Ovary (tissue), 9 donors: ENCODE data around the gene ERRFI1. TPM values are rescaled to one million over a fixed set of nuclear protein-coding genes. Genes with fewer than 3 reads are reported as not detected.

ENCODE experiments used
- DNase-seq, 5 donors: peaks; one replicate each; pipeline ENCODE4 v3.0.0-alpha.2; 2019 to 2020
- H3K27ac ChIP-seq, 2 donors: fragments of 200-600 bp; one replicate each; pipeline versions ENCODE4 v1.5.1 to v1.8.0; 2019 to 2022
- H3K27me3 ChIP-seq: fragments of 200-600 bp; one replicate; pipeline ENCODE4 v1.8.0; 2022
- H3K36me3 ChIP-seq: fragments of 200-600 bp; sonication (generic); one replicate; pipeline ENCODE4 v1.5.1; 2019
- H3K4me1 ChIP-seq: one replicate; pipeline ENCODE4 v1.8.1; 2013; ENCODE audit warnings: mild to moderate bottlenecking, moderate library complexity; ENCODE audit not compliant: insufficient read depth
- H3K4me3 ChIP-seq: fragments of 200-600 bp; sonication (generic); one replicate; pipeline ENCODE4 v1.5.1; 2017
- H3K9me3 ChIP-seq, 2 donors: fragments of 200-600 bp in 1 of 2; sonication (generic) in 1 of 2; one replicate each; pipeline versions ENCODE4 v1.5.1 to v1.8.1; 2013 to 2019; ENCODE audit warnings: mild to moderate bottlenecking in 1 of 2, moderate library complexity in 1 of 2
- CTCF ChIP-seq, 3 donors: fragments of 450-650 bp in 2 of 3; fragments of 200-600 bp in 1 of 3; IDR thresholded peaks; one replicate each; pipeline versions ENCODE4 v1.5.1 to v1.8.0; 2016 to 2022; ENCODE audit warnings: antibody characterized with exemption in 3 of 3, mild to moderate bottlenecking in 1 of 3
- EP300 ChIP-seq: sonication (generic); formaldehyde crosslinking; IDR thresholded peaks from one replicate; pipeline ENCODE4 v1.6.1; 2017; ENCODE audit warnings: antibody characterized with exemption
- POLR2A ChIP-seq: fragments of 450-650 bp; IDR thresholded peaks from one replicate; pipeline ENCODE4 v1.6.1; 2017; ENCODE audit warnings: antibody characterized with exemption, mild to moderate bottlenecking, moderate library complexity
- WGBS, 3 donors: extraction: QIAGEN DNeasy Blood & Tissue Kit in 1 of 3; methylation state at CpG; one replicate each; pipeline versions ENCODE4 v1.1.5 to v1.1.7; 2013 to 2017; 5-methylcytosine and 5-hydroxymethylcytosine counted together
- intact Hi-C, 4 donors: fragments of 100-400 bp; cut with DNase I; formaldehyde crosslinking; loops; one replicate each; pipeline versions ENCODE4 v1.11.0 to v1.15.1; 2022 to 2023
- polyA plus RNA-seq, 2 donors: library from polyadenylated mRNA; stranded (reverse); fragments of 200-250 nt in 1 of 2; fragments of 350-450 nt in 1 of 2; fragmentation: Illumina TruSeq in 1 of 2; extraction: RNeasy Lipid Tissue Mini Kit (QIAGEN cat#74804) in 1 of 2; gene quantifications; one replicate each; pipeline ENCODE4 v1.2.3, GENCODE V29; 2013 to 2014
- total RNA-seq, 7 donors: library from RNA; depleted of rRNA in 2 of 7; stranded (reverse); fragments of >200 nt in 2 of 7; fragmentation: NEBNext Ultra II Directional in 3 of 7; extraction: Animal tissue kit (Norgen Biotek cat#: 25700) in 3 of 7; gene quantifications; one replicate each; pipeline versions ENCODE4 v1.1.0 to v1.2.4, GENCODE V29; 2016 to 2023
- donor health status: DM: no; HTN: no; CAD: no; lungs with moderate emphysema.
- donor health status: DM: no; HTN: no; CAD: no.
- donor health status: Bipolar disorder and iron deficiency.
- donor health status: DM: yes; HTN: yes; CAD: no.
- donor health status: DM: no; HTN: no; CAD: no.
- donor health status: DM: yes; HTN: yes; CAD: no.

Gene ERRFI1
- total and polyA plus RNA-seq, 9 donors: 61.3 to 256 (median 109) TPM

- peaks cover 15% of the 10 kb centered on the region for H3K4me1 ChIP-seq
- WGBS, 3 donors: 95 to 97% (median 96%) methylated on average over 5 of the region's 5 CpGs
- no peak overlapping the region for H3K4me3 ChIP-seq
- H3K27ac ChIP-seq: no peak overlapping the region
- H3K27me3 ChIP-seq: no peaks in the 10 kb centered on the region
- intact Hi-C loops: loop anchor here in 1 of 4 donors (10.0 kb wide), 1 partner anchor 296 kb away; the partner anchor contains the start of gene SLC45A1
- no peaks in the 10 kb centered on the region for H3K9me3 ChIP-seq
- H3K36me3 ChIP-seq: no peaks in the 10 kb centered on the region
- TF ChIP-seq POLR2A: no peak
- TF ChIP-seq CTCF (IDR thresholded peaks at IDR 0.05): no peak
- TF ChIP-seq EP300: no peak
- no peak for DNase-seq
Observed at GRCh38 chr1:8019229-8019620, 6.9 kb downstream of the ERRFI1 start.

- Histone ChIP-seq H3K4me1 (peaks cover 18% of the 10 kb centered on the region), H3K36me3 (no peaks in the 10 kb centered on the region), H3K9me3 (no peaks in the 10 kb centered on the region), H3K27ac (no peak overlapping the region), H3K4me3 (no peak overlapping the region), H3K27me3 (no peaks in the 10 kb centered on the region)
- DNase-seq: no peak
- intact Hi-C loops: loop anchor here in 1 of 4 donors (10.0 kb wide), 1 partner anchor 296 kb away; the partner anchor contains the start of gene SLC45A1
- 69 to 77% (median 72%) methylated on average over 3 of the region's 3 CpGs for WGBS, 3 donors
- TF ChIP-seq POLR2A: no peak
- TF ChIP-seq EP300: no peak
- TF ChIP-seq CTCF (IDR thresholded peaks at IDR 0.05): no peak
Observed at GRCh38 chr1:8018492-8019228, 7.4 kb downstream of the ERRFI1 start.

- intact Hi-C loops: loop anchor here in 1 of 4 donors (10.0 kb wide), 1 partner anchor 297 kb away; the partner anchor contains the start of gene SLC45A1
- WGBS, 3 donors: 42 to 52% (median 44%) methylated on average over 5 of the region's 5 CpGs
- no peak for DNase-seq
- Histone ChIP-seq H3K4me3 (no peak overlapping the region), H3K27me3 (no peaks in the 10 kb centered on the region), H3K27ac (no peak overlapping the region), H3K36me3 (no peaks in the 10 kb centered on the region), H3K9me3 (no peaks in the 10 kb centered on the region), H3K4me1 (peaks cover 16% of the 10 kb centered on the region)
- no peak for TF ChIP-seq CTCF (IDR thresholded peaks at IDR 0.05)
- TF ChIP-seq EP300: no peak
- TF ChIP-seq POLR2A: no peak
Observed at GRCh38 chr1:8017495-8018197, 8.5 kb downstream of the ERRFI1 start.

GRCh38 chr1:8016895-8017241 lies 9.2 kb downstream of the ERRFI1 start:
- intact Hi-C loops: loop anchor here in 1 of 4 donors (10.0 kb wide), 1 partner anchor 298 kb away; the partner anchor contains the start of gene SLC45A1
- Histone ChIP-seq H3K36me3 (no peaks in the 10 kb centered on the region), H3K27me3 (no peaks in the 10 kb centered on the region), H3K4me3 (no peak overlapping the region), H3K27ac (peak overlapping the region in 1 of 2 donors; percentile 1), H3K4me1 (peaks cover 15% of the 10 kb centered on the region), H3K9me3 (no peaks in the 10 kb centered on the region)
- DNase-seq: no peak
- no peak for TF ChIP-seq POLR2A
- TF ChIP-seq EP300: no peak
- no peak for TF ChIP-seq CTCF (IDR thresholded peaks at IDR 0.05)
